ENCODE data around the gene GRK4. TPM values are rescaled to one million over a fixed set of nuclear protein-coding genes. Genes with fewer than 3 reads are reported as not detected.

GRK4 gene
- total RNA-seq, 1 donor from 2014 or later = 59.5 TPM

GRCh38 chr4:3054169-3054759 is 90.9 kb downstream of the GRK4 start:
- DNase-seq (ENCODE audit: low spot score in 2 of 2) (no peak), FAIRE-seq (no peak)

- FAIRE-seq (no peak), DNase-seq (ENCODE audit: low spot score in 2 of 2) (no peak)
Measured at GRCh38 chr4:3059943-3060342, 96.6 kb downstream of the GRK4 start.

- FAIRE-seq = no peak
- no peak for DNase-seq (ENCODE audit: low spot score in 2 of 2)
Measured at GRCh38 chr4:3060946-3061345, 97.6 kb downstream of the GRK4 start.

- DNase-seq (ENCODE audit: low spot score in 2 of 2) = no peak
- FAIRE-seq = no peak
Measured at GRCh38 chr4:3062471-3062870, 99.1 kb downstream of the GRK4 start.

GRCh38 chr4:3065551-3065950 is 102.2 kb downstream of the GRK4 start:
- FAIRE-seq (no peak), DNase-seq (ENCODE audit: low spot score in 2 of 2) (no peak)

GRCh38 chr4:3066836-3067400 is 103.5 kb downstream of the GRK4 start:
- no peak for DNase-seq (ENCODE audit: low spot score in 2 of 2)

GRCh38 chr4:3067473-3068001 is 104.2 kb downstream of the GRK4 start:
- FAIRE-seq (no peak), DNase-seq (ENCODE audit: low spot score in 2 of 2) (no peak)

More at GRCh38 chr4:3066836-3067400, 103.5 kb downstream of the GRK4 start:
- FAIRE-seq = no peak

GRCh38 chr4:3069661-3070199 is 106.4 kb downstream of the GRK4 start:
- FAIRE-seq = no peak
- no peak for DNase-seq (ENCODE audit: low spot score in 2 of 2)

GRCh38 chr4:3070709-3071500 is 107.5 kb downstream of the GRK4 start:
- FAIRE-seq = no peak

GRCh38 chr4:3071811-3072210 is 108.4 kb downstream of the GRK4 start:
- DNase-seq (ENCODE audit: low spot score in 2 of 2) (no peak), FAIRE-seq (no peak)

More at GRCh38 chr4:3070709-3071500, 107.5 kb downstream of the GRK4 start:
- DNase-seq (ENCODE audit: low spot score in 2 of 2) = no peak

GRCh38 chr4:3073158-3074077 is 110.0 kb downstream of the GRK4 start:
- FAIRE-seq (no peak), DNase-seq (ENCODE audit: low spot score in 2 of 2) (no peak)

GRCh38 chr4:3074078-3074845 is 110.9 kb downstream of the GRK4 start, which contains the start of the genes HTT and HTT-AS:
HTT (plus strand) TSS chr4:3074681; CDS start chr4:3074826, 145 bp downstream.
HTT-AS (minus strand) TSS chr4:3074538.
- FAIRE-seq (no peak), DNase-seq (ENCODE audit: low spot score in 2 of 2) (peak; percentile 95 to 97)

- DNase-seq (ENCODE audit: low spot score in 2 of 2) = peak in 1 of 2 donors; percentile 53
- no peak for FAIRE-seq
Measured at GRCh38 chr4:3074846-3075651, 111.7 kb downstream of the GRK4 start.

- FAIRE-seq (no peak), DNase-seq (ENCODE audit: low spot score in 2 of 2) (no peak)
Measured at GRCh38 chr4:3075652-3075981, 112.2 kb downstream of the GRK4 start.

GRCh38 chr4:3077796-3078195 is 114.4 kb downstream of the GRK4 start:
- DNase-seq (ENCODE audit: low spot score in 2 of 2) (no peak), FAIRE-seq (no peak)

GRCh38 chr4:3079694-3080123 is 116.3 kb downstream of the GRK4 start:
- DNase-seq (ENCODE audit: low spot score in 2 of 2) (no peak), FAIRE-seq (no peak)

GRCh38 chr4:3082925-3083515 is 119.6 kb downstream of the GRK4 start:
- FAIRE-seq (no peak), DNase-seq (ENCODE audit: low spot score in 2 of 2) (no peak)

GRCh38 chr4:3083732-3084131 is 120.4 kb downstream of the GRK4 start:
- DNase-seq (ENCODE audit: low spot score in 2 of 2) (no peak), FAIRE-seq (no peak)

Data from frontal cortex (tissue), 4 donors.